Measurements from ENCODE around the gene SLC39A10.

SLC39A10 gene

DNA sequence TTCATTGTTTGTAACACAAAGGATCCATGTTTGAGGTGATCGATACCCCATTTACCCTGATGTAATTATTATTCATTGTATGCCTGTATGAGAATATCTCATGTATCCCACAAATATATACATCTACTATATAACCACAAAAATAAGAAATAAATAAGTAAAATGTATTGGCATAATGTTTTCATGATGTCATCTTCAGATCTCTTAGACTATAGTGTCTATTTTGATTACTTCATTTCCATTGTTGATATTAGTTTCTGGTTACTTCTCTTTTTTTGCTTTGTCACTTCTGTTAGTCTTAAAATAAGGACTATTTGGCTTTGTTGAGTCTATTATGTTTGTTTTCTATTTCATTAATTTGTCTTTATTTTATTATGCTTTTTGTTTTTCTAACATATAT lies 109.7 kb downstream of the SLC39A10 start:
- H3K9ac ChIP-seq (ENCODE audit: insufficient read length): no peak overlapping the region
- TF ChIP-seq POLR2AphosphoS5 (IDR thresholded peaks at IDR 0.05; ENCODE audit: borderline replicate concordance, low read depth, low read length) (no peak), FOXP2 (optimal IDR thresholded peaks at IDR 0.05; ENCODE audit: control extremely low read depth, extremely low read length, insufficient read depth) (no peak), EZH2 (IDR thresholded peaks at IDR 0.05) (no peak)
- H3K27ac ChIP-seq: no peak overlapping the region
- no peak for DNase-seq (ENCODE audit: low read depth, low spot score)
- no peaks in the 10 kb centered on the region for H3K9me3 ChIP-seq (ENCODE audit: low read depth, low read length)
- H3K4me3 ChIP-seq: no peak overlapping the region
- H3K36me3 ChIP-seq (ENCODE audit: insufficient read depth, low read length): no peaks in the 10 kb centered on the region

DNA sequence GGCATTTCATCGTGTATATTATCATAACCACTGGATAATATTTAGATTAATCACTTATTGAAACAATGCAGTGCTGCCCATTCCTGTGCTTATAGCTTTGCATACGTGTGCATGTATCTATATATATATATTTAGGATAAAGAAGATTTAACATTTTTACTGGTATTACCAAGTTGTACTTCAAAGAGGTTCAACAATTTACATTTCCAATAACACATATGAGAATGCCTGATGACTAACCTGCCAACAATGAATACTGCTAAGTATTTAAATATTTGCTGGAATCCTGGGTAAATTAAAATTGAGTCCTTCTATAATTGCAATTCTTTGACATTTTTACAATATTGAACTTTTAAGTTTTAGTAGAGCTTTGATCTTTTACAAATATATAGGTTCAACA lies 111.4 kb downstream of the SLC39A10 start:
- Histone ChIP-seq H3K9me3 (ENCODE audit: low read depth, low read length) (no peaks in the 10 kb centered on the region), H3K4me3 (no peak overlapping the region), H3K27ac (no peak overlapping the region), H3K9ac (ENCODE audit: insufficient read length) (no peak overlapping the region), H3K36me3 (ENCODE audit: insufficient read depth, low read length) (no peaks in the 10 kb centered on the region)
- DNase-seq (ENCODE audit: low read depth, low spot score): no peak
- TF ChIP-seq EZH2 (IDR thresholded peaks at IDR 0.05): no peak
- TF ChIP-seq FOXP2 (optimal IDR thresholded peaks at IDR 0.05; ENCODE audit: control extremely low read depth, extremely low read length, insufficient read depth): no peak
- no peak for TF ChIP-seq POLR2AphosphoS5 (IDR thresholded peaks at IDR 0.05; ENCODE audit: borderline replicate concordance, low read depth, low read length)

DNA sequence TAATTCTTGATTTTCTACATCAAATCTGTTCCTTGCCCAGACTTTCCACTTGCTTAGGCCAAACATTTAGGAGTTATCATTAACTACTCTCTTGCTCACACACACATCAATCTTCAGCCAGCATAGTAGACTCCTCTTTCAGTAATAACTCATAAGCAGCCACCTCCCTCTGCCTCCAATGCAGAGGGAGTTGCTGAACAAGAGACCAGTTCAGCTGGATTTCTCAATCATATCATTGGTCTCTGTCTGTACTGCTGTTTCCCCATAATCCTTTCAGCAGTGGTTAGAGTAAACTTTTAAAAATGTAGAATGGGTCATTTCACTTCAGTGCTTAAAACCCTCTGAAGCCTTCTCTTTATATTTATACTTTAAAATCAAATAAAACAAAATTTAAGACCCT lies 112.9 kb downstream of the SLC39A10 start:
- no peak overlapping the region for H3K4me3 ChIP-seq
- DNase-seq (ENCODE audit: low read depth, low spot score): no peak
- H3K36me3 ChIP-seq (ENCODE audit: insufficient read depth, low read length): no peaks in the 10 kb centered on the region
- H3K9me3 ChIP-seq (ENCODE audit: low read depth, low read length): no peaks in the 10 kb centered on the region
- H3K27ac ChIP-seq: no peak overlapping the region
- no peak for TF ChIP-seq POLR2AphosphoS5 (IDR thresholded peaks at IDR 0.05; ENCODE audit: borderline replicate concordance, low read depth, low read length)
- no peak for TF ChIP-seq EZH2 (IDR thresholded peaks at IDR 0.05)
- TF ChIP-seq FOXP2 (optimal IDR thresholded peaks at IDR 0.05; ENCODE audit: control extremely low read depth, extremely low read length, insufficient read depth): no peak
- no peak overlapping the region for H3K9ac ChIP-seq (ENCODE audit: insufficient read length)

DNA sequence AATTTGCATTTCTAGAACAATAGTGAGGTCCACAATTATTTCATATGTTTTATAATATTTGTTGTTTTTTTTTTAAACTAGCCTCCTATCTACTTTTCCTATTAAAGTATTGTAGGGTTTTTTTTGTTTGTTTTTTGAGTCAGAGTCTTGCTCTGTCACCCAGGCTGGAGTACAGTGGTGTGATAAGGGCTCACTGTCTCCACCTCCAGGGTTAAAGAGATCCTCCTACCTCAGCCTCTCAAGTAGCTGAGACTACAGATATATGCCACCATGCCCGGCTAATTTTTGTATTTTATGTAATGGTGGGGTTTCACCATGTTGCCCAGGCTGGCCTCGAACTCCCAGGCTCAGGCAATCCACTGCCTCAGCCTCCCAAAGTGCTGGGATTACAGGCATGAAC lies 122.5 kb downstream of the SLC39A10 start:
- no peak for DNase-seq (ENCODE audit: low read depth, low spot score)
- H3K36me3 ChIP-seq (ENCODE audit: insufficient read depth, low read length): no peaks in the 10 kb centered on the region
- no peaks in the 10 kb centered on the region for H3K9me3 ChIP-seq (ENCODE audit: low read depth, low read length)
- no peak overlapping the region for H3K27ac ChIP-seq
- no peak for TF ChIP-seq POLR2AphosphoS5 (IDR thresholded peaks at IDR 0.05; ENCODE audit: borderline replicate concordance, low read depth, low read length)
- TF ChIP-seq EZH2 (IDR thresholded peaks at IDR 0.05): no peak
- H3K4me3 ChIP-seq: no peak overlapping the region
- no peak overlapping the region for H3K9ac ChIP-seq (ENCODE audit: insufficient read length)

DNA sequence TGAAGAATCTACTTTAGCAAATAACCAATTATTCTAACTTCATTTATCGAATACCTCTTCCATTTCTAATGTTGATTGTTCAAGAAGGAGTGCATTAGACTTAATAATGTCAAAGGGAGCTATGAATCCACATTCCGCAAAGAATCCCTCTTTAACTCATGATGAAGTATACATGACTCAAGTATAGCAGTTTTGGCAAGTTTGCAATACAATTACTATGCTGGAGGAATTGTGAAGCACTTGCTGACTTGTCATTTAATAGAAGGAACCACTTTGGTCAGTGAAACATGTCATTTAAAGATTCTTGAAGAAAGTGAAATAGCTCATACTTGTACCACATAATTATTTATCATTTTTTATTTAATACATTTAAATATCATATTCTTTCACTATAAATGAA lies 125.1 kb downstream of the SLC39A10 start:
- TF ChIP-seq FOXP2 (optimal IDR thresholded peaks at IDR 0.05; ENCODE audit: control extremely low read depth, extremely low read length, insufficient read depth) (no peak), POLR2AphosphoS5 (IDR thresholded peaks at IDR 0.05; ENCODE audit: borderline replicate concordance, low read depth, low read length) (no peak), EZH2 (IDR thresholded peaks at IDR 0.05) (no peak)

More for the DNA sequence above, 125.1 kb downstream of the SLC39A10 start:
- Histone ChIP-seq H3K27ac (no peak overlapping the region), H3K4me3 (no peak overlapping the region), H3K9me3 (ENCODE audit: low read depth, low read length) (no peaks in the 10 kb centered on the region), H3K36me3 (ENCODE audit: insufficient read depth, low read length) (no peaks in the 10 kb centered on the region), H3K9ac (ENCODE audit: insufficient read length) (no peak overlapping the region)
- no peak for DNase-seq (ENCODE audit: low read depth, low spot score)

Measured in SK-N-MC (cell line).